ENCODE data around the gene ERAP2.

DNA sequence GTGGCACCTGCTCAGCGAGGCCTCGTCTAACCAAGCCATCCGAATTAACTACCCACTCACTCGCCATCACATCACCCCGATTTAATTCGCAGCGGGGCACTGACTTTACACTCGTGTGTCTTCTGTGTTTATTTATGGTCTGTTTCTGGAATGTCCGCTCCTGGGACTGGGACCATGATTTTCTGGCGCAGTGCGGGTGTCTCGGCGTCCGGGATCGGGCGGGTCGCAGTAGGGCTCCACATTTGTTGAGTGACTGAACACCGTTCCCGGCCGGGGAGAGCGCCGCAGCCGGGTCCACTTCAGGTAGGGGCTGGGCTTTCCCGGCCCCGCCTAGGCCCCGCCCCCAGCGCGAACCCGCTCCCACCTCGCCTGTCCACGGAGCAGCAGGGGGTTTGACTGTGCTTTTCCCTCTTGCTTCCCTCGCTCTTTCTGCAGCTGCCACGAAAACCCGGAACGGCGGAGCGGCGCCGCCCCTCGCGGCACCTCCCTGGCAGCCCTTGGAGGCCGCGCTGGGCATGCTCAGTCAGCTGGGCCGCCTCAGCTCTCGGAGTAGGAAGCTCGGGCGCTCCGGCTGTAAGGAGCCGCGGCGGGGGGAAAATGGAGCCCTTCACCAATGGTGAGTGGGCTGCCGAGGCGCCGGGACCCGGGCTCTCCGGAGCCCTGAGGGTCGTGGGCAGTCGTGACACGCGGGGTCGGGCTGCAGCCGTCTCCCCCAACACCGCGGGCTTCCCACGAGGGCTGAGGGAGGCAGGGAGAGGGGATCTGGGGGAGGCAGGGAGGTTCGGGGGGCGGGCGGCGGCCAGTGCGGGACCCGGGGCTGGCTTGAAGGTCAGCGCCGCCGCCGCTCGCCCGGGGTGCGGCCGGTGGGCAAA lies 59.5 kb downstream of the ERAP2 start, which contains the start of gene LNPEP:
- TF ChIP-seq, protein P1, sequence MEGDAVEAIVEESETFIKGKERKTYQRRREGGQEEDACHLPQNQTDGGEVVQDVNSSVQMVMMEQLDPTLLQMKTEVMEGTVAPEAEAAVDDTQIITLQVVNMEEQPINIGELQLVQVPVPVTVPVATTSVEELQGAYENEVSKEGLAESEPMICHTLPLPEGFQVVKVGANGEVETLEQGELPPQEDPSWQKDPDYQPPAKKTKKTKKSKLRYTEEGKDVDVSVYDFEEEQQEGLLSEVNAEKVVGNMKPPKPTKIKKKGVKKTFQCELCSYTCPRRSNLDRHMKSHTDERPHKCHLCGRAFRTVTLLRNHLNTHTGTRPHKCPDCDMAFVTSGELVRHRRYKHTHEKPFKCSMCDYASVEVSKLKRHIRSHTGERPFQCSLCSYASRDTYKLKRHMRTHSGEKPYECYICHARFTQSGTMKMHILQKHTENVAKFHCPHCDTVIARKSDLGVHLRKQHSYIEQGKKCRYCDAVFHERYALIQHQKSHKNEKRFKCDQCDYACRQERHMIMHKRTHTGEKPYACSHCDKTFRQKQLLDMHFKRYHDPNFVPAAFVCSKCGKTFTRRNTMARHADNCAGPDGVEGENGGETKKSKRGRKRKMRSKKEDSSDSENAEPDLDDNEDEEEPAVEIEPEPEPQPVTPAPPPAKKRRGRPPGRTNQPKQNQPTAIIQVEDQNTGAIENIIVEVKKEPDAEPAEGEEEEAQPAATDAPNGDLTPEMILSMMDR (IDR thresholded peaks at IDR 0.05), result no peak
- TF ChIP-seq POLR2A (IDR thresholded peaks at IDR 0.05), result peak; percentile 86 to 87
